ENCODE data around the gene PLEKHA5.
"Not testable (repeated sequence)": the region's sequence is repeated elsewhere in the genome, so short reads cannot be mapped to it uniquely, and the experiment has no call there.

The PLEKHA5 gene

DNA sequence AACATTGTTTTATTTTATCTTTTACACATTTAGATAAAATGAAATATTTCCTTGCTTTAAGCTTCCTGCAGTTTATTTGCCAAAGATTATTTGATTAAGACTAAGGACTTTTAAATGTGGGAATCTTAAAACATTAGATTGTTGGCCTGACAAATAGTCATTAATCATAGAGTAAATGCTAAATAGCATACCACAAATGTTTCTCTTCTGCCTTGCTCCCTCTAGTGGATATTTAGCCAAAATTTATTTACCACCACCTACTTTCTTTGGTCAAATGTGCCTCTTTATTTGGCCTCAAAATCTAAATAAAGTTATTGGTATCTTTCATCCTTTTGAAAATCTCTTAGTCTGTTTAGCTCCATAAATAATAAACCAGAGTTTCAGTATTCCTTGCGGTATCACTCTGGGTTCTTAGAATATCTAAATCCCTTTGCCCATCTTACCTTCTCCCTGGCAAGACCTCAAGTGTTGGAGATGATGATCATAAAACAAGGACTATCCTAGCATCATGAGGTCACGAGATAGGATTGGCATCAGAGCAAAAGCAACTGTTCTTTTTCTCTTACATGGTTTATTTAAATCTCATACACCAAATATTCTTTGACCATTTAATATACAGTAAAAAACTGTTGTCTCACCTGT lies 159.2 kb downstream of the PLEKHA5 start:
- DNase-seq, result peak; percentile 69
- in situ Hi-C loops (cut with HindIII; ENCODE audit: low pct_ligation_motif_present, low pct_unique_long_range_greater_than_20kb, low sequenced_read_pairs), result no loop called here

DNA sequence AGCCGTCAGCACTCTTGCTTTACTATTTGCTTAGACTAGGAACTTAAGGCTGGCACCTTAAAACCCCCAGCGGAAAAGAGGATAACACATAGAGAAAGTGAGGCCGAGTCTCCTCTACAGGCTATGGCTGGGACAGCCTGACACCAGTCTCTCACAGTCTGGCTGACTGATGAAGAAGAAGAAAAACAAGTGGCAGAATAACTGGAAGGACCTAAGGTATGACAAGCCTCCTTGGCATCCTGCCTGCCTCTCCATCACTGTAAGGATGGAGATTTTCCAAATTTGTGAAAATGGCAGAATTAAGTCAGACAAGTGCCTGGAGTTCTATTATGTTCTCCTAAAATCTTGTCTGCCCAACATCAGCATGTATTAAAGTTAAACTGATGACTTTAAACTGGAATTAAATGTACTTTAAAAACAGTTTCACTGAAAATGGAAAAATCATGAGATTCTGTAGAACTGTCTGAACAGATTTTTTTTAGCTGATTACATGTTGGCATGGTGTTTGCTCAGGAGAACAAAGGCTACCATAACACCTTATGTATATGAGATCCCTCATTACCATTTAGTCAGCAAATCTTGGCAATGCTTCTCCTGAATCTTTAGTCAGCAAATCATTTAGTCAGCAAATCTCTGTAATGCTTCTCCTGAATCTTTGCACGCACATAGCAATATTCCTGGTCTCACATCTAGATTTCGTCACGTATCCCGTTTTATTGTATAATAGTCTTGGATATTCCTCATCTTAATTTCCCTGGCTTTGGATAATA lies 169.5 kb downstream of the PLEKHA5 start:
- DNase-seq, result no peak
- in situ Hi-C loops (cut with HindIII; ENCODE audit: low pct_ligation_motif_present, low pct_unique_long_range_greater_than_20kb, low sequenced_read_pairs), result no loop called here

DNA sequence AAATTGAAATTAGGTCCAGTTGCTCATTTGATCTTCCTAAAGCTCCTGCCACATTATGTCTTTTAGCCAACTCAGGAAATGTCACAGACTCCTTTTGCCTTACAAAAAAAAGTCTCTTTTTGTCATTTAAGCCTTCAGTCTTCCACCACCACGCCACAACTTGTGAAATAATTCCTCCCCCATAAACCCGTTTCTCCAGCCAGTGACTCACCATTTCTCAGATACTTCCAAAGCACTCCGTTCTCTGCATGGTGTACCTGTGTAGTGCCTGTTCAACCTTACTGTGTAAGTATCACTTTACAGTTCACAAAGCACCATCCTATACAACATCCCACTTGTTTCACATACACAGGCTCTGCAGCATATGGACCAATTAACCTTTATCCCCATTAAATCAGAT lies 170.2 kb downstream of the PLEKHA5 start:
- no peak for DNase-seq
- in situ Hi-C loops (cut with HindIII; ENCODE audit: low pct_ligation_motif_present, low pct_unique_long_range_greater_than_20kb, low sequenced_read_pairs), result no loop called here

DNA sequence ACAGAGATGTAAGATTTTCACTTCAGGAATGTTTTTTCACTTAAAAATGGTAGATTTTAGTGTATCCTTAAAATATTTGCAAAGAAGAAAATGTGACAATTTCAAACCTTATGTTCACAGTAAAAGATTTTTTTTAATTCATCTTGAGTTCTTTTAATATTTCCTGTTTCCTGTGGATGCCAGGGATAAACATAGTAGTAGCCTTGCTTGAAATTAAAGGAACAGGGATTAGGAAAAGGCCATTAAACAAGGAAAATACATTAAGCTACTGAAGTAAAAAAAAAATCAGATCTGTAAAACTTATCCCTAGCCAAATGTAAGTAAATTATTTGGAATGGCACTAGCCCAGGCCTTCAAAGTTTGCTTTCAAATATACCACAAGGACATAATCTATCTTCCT lies 171.7 kb downstream of the PLEKHA5 start:
- in situ Hi-C loops (cut with HindIII; ENCODE audit: low pct_ligation_motif_present, low pct_unique_long_range_greater_than_20kb, low sequenced_read_pairs), result no loop called here
- DNase-seq, result no peak

DNA sequence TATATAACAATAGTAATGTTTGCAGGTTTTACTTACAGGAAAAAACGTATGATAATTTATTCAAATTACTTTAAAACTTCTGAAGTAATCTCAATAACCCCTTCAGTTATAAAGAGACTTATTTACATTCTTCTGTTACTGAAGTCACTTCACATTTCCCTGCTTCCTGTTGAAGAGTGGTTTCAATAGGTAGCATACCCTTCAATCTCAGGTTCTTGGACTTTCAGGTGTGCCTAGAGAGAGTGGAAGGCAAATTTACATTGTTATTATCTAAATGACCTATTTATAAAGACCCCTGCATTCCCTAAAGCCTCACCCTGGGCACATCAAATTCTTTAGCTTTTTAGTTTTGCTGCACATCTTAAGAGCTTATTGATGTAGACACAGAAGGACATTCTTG lies 172.2 kb downstream of the PLEKHA5 start:
- in situ Hi-C loops (cut with HindIII; ENCODE audit: low pct_ligation_motif_present, low pct_unique_long_range_greater_than_20kb, low sequenced_read_pairs), result no loop called here
- no peak for DNase-seq

DNA sequence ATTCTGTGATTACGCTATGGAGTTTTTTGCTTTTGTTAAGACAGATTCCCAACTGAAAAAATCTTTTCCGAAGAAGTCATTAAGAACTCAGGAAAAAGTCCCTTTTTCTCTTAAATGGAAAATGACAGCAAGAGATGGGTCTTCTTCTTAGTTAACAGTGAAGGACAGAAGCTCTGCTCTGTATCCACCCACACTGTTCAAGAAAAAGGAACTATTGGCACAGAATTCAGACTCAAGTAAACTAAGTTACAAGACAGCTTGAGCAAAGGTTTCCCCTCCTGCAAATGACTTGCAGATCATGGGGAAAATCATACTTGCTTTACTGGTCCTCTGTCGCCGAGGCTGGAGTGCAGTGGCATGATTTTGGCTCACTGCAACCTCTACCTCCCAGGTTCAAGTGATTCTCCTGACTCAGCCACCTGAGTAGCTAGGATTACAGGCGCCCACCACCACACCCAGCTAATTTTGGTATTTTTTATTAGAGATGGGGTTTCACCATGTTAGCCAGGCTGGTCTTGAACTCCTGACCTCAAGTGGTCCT lies 172.6 kb downstream of the PLEKHA5 start:
- no peak for DNase-seq
- in situ Hi-C loops (cut with HindIII; ENCODE audit: low pct_ligation_motif_present, low pct_unique_long_range_greater_than_20kb, low sequenced_read_pairs), result no loop called here

DNA sequence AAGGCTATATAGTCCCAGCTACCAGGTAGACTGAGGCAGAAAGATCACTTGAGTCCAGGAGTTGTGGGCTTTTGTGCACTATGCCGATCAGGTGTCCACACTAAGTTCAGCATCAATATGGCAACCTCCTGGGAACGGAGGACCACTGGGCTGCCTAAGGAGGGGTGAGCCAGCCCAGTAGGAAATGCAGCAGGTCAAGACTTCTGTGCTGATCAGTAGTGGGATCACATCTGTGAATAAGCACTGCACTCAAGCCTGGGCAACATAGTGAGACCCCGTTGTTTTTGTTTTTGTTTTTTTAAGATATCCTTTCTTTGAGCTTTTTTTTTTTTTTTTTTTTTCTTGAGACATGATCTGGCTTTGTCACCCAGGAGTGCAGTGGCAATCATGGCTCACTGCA lies 174.0 kb downstream of the PLEKHA5 start:
- in situ Hi-C loops (cut with HindIII; ENCODE audit: low pct_ligation_motif_present, low pct_unique_long_range_greater_than_20kb, low sequenced_read_pairs), result no loop called here
- DNase-seq, result no peak

DNA sequence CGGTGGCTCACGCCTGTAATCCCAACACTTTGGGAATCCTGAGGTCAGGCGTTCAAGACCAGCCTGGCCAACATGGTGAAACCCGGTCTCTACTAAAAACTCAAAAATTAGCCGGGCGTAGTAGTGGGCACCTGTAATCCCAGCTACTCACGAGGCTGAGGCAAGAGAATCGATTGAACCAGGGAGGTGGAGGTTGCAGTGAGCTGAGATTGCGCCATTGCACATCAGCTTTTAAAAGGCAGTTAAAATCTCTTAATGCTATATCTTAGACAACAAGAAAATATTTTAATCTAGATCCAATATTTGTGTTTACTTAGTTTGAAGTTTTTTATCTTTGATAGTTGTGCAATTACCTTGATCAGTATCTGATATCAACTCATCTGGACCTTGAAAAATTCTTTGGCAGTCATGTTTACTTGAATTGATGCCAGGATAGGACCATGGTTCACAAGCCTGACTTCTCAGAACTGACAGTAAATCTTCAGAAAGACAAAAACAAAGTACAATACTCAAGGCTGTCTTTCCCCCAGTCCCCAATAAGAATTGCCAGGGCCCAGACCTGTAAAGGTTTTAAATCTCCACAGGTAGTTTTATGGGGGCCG lies 174.7 kb downstream of the PLEKHA5 start:
- in situ Hi-C loops (cut with HindIII; ENCODE audit: low pct_ligation_motif_present, low pct_unique_long_range_greater_than_20kb, low sequenced_read_pairs), result no loop called here

DNA sequence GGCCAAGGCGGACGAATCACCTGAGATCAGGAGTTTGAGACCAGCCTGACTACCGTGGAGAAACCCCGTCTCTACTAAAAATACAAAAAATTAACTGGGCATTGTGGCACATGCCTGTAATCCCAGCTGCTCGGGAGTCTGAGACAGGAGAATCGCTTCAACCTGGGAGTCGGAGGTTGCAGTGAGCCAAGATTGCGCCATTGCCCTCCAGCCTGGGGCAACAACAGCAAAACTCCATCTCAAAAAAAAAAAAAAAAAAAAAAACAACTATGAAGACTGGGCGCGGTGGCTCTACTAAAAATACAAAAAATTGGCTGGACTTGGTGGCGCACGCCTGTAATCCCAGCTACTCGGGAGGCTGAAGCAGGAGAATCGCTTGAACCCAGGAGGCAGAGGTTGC lies 176.1 kb downstream of the PLEKHA5 start:
- in situ Hi-C loops (cut with HindIII; ENCODE audit: low pct_ligation_motif_present, low pct_unique_long_range_greater_than_20kb, low sequenced_read_pairs); DNase-seq: not testable (repeated sequence)

More for the DNA sequence above, 174.7 kb downstream of the PLEKHA5 start:
- DNase-seq, result no peak

DNA sequence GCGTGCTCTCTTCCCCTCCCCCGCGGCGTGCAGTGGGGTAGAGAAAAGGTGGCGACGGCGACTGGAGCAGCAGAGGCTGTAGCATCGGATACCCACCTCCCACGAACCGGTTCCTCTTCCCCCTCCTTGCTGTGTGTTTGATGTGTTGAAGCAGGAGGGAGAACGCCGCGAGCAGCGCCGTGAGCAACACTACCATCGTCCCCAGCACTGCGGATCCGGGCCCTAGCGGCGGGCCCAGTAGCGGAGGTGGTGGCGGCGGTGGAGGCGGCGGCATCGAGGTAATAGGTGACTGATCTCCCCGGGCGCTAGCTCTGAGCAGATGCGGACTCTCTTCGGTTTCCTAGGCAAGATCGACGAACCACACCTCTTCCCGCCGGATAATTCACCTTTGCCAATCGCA lies 176.8 kb downstream of the PLEKHA5 start:
- DNase-seq, result no peak

DNA sequence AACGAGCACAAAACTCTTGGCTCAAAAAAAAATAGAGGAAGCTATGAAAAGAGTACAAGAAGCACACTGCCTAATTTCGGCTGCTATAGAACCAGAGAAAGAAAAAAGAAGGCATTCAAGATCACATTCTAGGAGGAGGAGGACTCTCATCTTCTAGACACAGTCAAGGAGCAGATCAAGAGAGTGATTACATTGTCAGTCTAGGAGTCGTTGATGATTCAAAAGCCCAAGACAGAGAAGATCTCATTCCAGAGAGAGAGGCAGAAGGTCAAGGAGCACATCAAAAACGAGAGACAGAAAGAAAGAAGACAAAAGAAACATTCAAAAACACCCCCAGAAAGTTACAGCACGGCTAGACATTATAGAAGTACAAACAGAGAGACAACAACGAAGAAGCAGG lies 177.9 kb downstream of the PLEKHA5 start:
- no peak for DNase-seq
- in situ Hi-C loops (cut with HindIII; ENCODE audit: low pct_ligation_motif_present, low pct_unique_long_range_greater_than_20kb, low sequenced_read_pairs), result no loop called here

More for the DNA sequence above, 176.8 kb downstream of the PLEKHA5 start:
- in situ Hi-C loops (cut with HindIII; ENCODE audit: low pct_ligation_motif_present, low pct_unique_long_range_greater_than_20kb, low sequenced_read_pairs), result no loop called here

DNA sequence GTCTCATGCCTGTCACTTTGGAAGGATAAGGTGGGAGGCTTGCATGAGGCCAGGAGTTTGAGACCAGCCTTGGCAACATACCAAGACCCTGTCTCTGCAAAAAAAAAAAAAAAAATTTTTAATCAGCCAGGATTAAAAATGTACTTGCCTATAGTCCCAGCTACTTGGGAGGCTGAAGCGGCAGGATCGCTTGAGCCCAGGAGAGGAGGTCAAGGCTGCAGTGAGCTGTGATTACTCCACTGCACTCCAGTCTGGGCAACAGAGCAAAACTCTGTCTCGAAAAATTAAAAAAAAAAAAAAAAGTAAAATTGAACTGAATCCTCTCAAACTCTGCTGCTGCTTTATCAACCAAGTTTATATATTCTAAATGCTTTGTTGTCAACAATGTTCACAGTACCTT lies 181.6 kb downstream of the PLEKHA5 start:
- in situ Hi-C loops (cut with HindIII; ENCODE audit: low pct_ligation_motif_present, low pct_unique_long_range_greater_than_20kb, low sequenced_read_pairs), result no loop called here
- no peak for DNase-seq

DNA sequence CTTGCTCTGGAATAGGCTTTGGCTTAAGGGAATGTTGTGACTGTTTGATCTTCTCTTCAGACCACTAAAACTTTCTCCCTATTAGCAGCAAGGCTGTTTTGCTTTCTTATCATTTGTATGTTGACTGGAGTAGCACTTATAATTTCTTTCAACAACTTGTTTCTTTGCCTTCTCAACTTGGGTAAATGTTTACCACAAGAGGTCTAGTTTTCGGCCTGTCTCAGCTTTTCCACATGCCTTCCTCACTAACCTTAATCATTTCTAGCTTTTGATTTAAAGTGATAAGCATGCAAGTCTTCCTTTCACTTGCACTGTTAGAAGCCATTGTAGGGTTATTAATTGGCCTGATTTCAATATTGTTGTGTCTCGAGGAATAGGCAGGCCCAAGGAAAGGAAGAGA lies 183.1 kb downstream of the PLEKHA5 start:
- no peak for DNase-seq
- in situ Hi-C loops (cut with HindIII; ENCODE audit: low pct_ligation_motif_present, low pct_unique_long_range_greater_than_20kb, low sequenced_read_pairs), result no loop called here

DNA sequence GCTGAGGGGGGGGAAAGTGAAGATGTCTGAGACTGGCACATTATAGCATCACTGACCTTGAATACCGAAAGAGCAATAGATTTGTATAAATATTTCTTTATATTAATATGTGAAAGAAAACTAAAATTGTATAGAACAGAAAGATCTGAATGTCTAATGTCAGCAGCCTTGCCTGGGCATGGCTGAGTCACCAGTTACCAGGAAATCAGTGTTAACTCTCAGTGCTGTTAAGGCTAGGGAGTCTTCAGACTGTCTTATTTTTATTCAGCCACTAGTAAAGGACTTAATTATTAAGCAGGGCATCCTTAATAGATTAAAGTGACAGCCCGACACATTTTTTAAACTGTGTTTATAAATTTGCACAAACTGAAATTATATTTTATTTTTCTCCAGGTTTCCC lies 186.9 kb downstream of the PLEKHA5 start:
- in situ Hi-C loops (cut with HindIII; ENCODE audit: low pct_ligation_motif_present, low pct_unique_long_range_greater_than_20kb, low sequenced_read_pairs), result no loop called here
- peak; percentile 53 for DNase-seq

DNA sequence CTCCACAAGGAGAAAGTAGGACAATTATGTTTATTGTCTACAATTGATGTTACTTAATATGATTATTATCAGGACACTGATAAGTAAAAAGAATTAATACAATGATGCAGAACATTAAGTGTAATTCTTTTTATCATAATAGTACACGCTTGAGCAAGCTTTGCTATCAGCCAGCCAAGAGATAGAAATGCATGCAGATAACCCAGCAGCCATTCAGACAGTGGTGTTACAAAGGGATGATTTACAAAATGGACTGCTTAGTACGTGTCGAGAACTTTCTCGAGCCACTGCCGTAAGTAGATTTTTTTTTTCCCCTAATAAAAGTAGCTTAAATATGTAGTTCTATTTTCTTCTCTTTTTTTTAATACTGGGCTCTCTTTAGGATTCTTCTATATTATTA lies 192.8 kb downstream of the PLEKHA5 start:
- DNase-seq, result no peak
- in situ Hi-C loops (cut with HindIII; ENCODE audit: low pct_ligation_motif_present, low pct_unique_long_range_greater_than_20kb, low sequenced_read_pairs), result no loop called here

DNA sequence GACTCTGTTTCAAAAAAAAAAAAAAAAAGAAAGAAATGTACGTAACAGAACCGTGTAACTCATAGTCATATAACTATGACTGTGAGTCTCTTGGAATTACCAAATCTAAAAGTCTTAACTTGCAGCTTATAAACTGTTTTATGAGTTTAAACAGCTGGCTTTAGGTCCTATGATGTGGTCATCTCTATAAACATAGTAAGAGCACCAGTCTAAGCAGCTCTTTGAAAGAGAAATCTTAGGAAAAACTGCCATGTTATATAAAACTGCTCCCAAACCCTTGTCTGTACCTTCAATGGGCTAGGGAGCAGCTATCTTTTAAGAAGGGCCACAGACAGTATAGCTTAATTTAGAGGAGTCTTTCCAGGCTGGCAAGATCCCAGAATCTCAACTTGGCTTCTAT lies 194.3 kb downstream of the PLEKHA5 start:
- DNase-seq, result no peak
- in situ Hi-C loops (cut with HindIII; ENCODE audit: low pct_ligation_motif_present, low pct_unique_long_range_greater_than_20kb, low sequenced_read_pairs), result no loop called here

DNA sequence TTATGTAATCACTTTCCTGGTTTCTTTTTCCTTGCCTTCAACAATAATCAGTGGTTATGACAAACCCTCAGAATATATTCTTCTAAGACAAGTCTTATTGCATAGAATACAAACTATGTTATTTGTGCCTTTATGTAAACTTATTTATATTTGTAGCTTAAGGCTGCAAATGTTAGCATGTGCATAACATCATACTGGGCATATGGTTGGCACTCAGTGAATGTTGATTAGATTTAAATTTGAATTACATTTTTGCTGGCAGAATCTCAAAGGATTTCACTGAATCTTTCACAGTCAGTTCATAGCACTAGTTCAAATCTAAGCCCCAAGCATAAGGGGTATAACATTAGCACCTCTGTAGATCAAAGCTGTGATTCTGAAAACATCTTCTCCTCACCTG lies 196.6 kb downstream of the PLEKHA5 start:
- DNase-seq, result no peak
- in situ Hi-C loops (cut with HindIII; ENCODE audit: low pct_ligation_motif_present, low pct_unique_long_range_greater_than_20kb, low sequenced_read_pairs), result no loop called here

DNA sequence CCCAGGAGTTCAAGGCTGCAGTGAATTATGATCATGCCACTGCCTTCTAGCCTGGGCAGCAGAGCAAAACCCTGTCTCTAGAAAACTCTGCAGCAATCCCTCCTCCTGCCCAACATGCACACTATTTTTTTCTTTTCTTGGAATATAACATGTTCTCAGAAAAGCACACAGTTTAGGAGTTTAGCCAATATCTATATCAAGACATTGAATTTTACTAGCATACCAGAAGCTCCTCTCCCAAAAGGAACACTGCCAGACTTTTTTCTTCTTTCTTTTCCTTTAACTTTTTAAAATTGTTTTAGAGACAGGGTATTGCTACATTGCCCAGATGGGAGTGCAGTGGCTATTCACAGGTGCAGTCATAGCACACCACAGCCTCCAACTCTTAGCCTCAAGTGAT lies 202.7 kb downstream of the PLEKHA5 start:
- no peak for DNase-seq
- in situ Hi-C loops (cut with HindIII; ENCODE audit: low pct_ligation_motif_present, low pct_unique_long_range_greater_than_20kb, low sequenced_read_pairs), result no loop called here

DNA sequence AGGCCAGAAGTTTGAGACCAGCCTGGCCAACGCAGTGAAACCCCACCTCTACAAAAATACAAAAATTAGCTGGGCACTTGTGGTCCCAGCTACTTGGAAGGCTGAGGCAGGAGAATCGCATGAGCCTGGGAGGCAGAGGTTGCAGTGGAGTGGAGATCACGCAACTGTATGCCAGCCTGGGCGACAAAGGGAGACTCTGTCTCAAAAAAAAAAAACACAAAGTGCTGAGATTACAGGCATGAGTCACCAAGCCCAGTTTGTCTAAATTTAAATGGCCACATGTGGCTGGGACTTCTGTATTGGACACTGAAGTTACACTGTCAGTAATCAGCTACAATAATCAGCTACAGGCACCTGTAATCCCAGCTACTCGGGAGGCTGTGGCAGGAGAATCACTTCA lies 208.9 kb downstream of the PLEKHA5 start:
- no peak for DNase-seq
- in situ Hi-C loops (cut with HindIII; ENCODE audit: low pct_ligation_motif_present, low pct_unique_long_range_greater_than_20kb, low sequenced_read_pairs), result no loop called here

DNA sequence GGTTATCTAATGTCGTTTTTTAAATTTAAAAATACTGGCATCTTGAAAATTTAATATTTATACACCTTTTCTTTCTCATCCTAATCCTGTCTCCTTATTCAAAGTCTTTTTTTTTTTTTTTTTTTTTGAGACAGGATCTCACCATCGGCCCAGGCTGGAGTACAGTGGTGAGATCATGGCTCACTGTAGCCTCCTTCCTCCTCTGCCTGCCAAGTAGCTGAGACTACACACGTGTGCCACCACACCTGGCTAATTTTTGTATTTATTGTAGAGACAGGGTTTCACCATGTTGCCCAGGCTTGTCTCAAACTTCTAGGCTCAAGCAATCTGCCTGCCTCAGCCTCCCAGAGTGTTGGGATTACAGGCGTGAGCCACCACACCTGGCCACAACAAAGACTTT lies 221.3 kb downstream of the PLEKHA5 start:
- DNase-seq; in situ Hi-C loops (cut with HindIII; ENCODE audit: low pct_ligation_motif_present, low pct_unique_long_range_greater_than_20kb, low sequenced_read_pairs): not testable (repeated sequence)

All from ACHN (cell line).